HepG2 (cell line): ENCODE results near the gene MEA1. TPM values are rescaled to one million over a fixed set of nuclear protein-coding genes. Genes with fewer than 3 reads are reported as not detected.

ENCODE experiments used
- EED ChIP-seq: sonication (generic); formaldehyde crosslinking; IDR thresholded peaks from 2 replicates; pipeline ENCODE4 v1.5.0; 2020; ENCODE audit warnings: mild to moderate bottlenecking, missing genetic modification reagents
- HCFC1 ChIP-seq: fragments of 150-350 bp; IDR thresholded peaks from 2 replicates; pipeline ENCODE4 v1.6.1; 2014; ENCODE audit warnings: low read depth, low read length
- HNRNPL ChIP-seq: fragments of 200-400 bp; formaldehyde crosslinking; IDR thresholded peaks from 2 replicates; pipeline ENCODE4 v1.6.1; 2017; ENCODE audit warnings: mild to moderate bottlenecking, low read depth, low read length
- KMT2B ChIP-seq: IDR thresholded peaks from 2 replicates; pipeline ENCODE4 v1.6.1; 2016; ENCODE audit warnings: missing genetic modification reagents, missing compliant biosample characterization
- MXD4 ChIP-seq: IDR thresholded peaks from 2 replicates; pipeline ENCODE4 v1.6.1; 2016; ENCODE audit warnings: mild to moderate bottlenecking, missing biosample characterization, missing genetic modification reagents
- RFX5 ChIP-seq: IDR thresholded peaks from 2 replicates; pipeline ENCODE4 v1.6.1; 2011; ENCODE audit warnings: low read depth, low read length, improper control_type of control experiment
- SIN3B ChIP-seq: fragments of 150-350 bp; IDR thresholded peaks from 2 replicates; pipeline ENCODE4 v1.6.1; 2014; ENCODE audit warnings: low read length
- SKI ChIP-seq: fragments of 450-650 bp; IDR thresholded peaks from one replicate; pipeline ENCODE4 v1.6.1; 2018; ENCODE audit warnings: mild to moderate bottlenecking; ENCODE audit not compliant: partially characterized antibody
- SP5 ChIP-seq: IDR thresholded peaks from 2 replicates; pipeline ENCODE4 v1.6.1; 2016; ENCODE audit warnings: low read depth, borderline replicate concordance
- U2AF2 ChIP-seq: fragments of 200-400 bp; formaldehyde crosslinking; IDR thresholded peaks from 2 replicates; pipeline ENCODE4 v1.6.1; 2017; ENCODE audit warnings: low read depth, mild to moderate bottlenecking, low read length
- ZBTB42 ChIP-seq: sonication (generic); formaldehyde crosslinking; IDR thresholded peaks from 2 replicates; pipeline ENCODE4 v1.5.0; 2020; ENCODE audit warnings: mild to moderate bottlenecking, missing genetic modification reagents
- ZFP36L2 ChIP-seq: sonication (generic); formaldehyde crosslinking; IDR thresholded peaks from 2 replicates; pipeline ENCODE4 v1.4.0; 2020; ENCODE audit warnings: missing genetic modification reagents
- ZNF224 ChIP-seq: sonication (generic); formaldehyde crosslinking; IDR thresholded peaks from 2 replicates; pipeline ENCODE4 v1.5.0; 2020; ENCODE audit warnings: mild to moderate bottlenecking, missing genetic modification reagents
- ZNF556 ChIP-seq: sonication (generic); formaldehyde crosslinking; IDR thresholded peaks from 2 replicates; pipeline ENCODE4 v1.4.0; 2020; ENCODE audit warnings: mild to moderate bottlenecking, missing genetic modification reagents, borderline replicate concordance
- ZNF761 ChIP-seq: sonication (generic); formaldehyde crosslinking; conservative IDR thresholded peaks from 2 replicates; pipeline ENCODE4 v1.4.0; 2020; ENCODE audit warnings: mild to moderate bottlenecking, missing genetic modification reagents
- polyA plus RNA-seq, 8 experiments: library from polyadenylated mRNA; depleted of rRNA in 3 of 8; stranded (reverse) in 7 of 8; unstranded in 1 of 8; fragments of >200 nt; fragmentation: Illumina TruSeq in 4 of 8; extraction: Trizol in 4 of 8; gene quantifications; 2 replicates each; pipeline versions ENCODE4 v1.2.1 to v1.2.3, GENCODE V29; 2011 to 2016; ENCODE audit warnings: low read depth in 4 of 8, missing spikeins in 1 of 8, mixed read lengths in 1 of 8; ENCODE audit not compliant: insufficient read depth in 1 of 8
- total RNA-seq, 5 experiments: library from RNA; depleted of rRNA; stranded (reverse); fragments of >200 nt; fragmentation: Illumina TruSeq; extraction: Trizol; gene quantifications; 2 replicates each; pipeline ENCODE4 v1.2.3, GENCODE V29; 2016; ENCODE audit warnings: low read depth in 1 of 5
- TF ChIP-seq, protein P1 (sequence below): IDR thresholded peaks from 2 replicates; pipeline ENCODE4 v1.6.1; 2016; ENCODE audit warnings: low read depth, missing genetic modification reagents, missing compliant biosample characterization
- TF ChIP-seq, protein P2 (sequence below): sonication (generic); formaldehyde crosslinking; IDR thresholded peaks from 2 replicates; pipeline ENCODE4 v1.4.0; 2020; ENCODE audit warnings: mild to moderate bottlenecking, missing genetic modification reagents
- TF ChIP-seq, protein P3 (sequence below): fragments of 450-650 bp; IDR thresholded peaks from 2 replicates; pipeline ENCODE4 v1.6.1; 2017
- TF ChIP-seq, protein P4 (sequence below): sonication (generic); formaldehyde crosslinking; IDR thresholded peaks from 2 replicates; pipeline ENCODE4 v1.5.1; 2020; ENCODE audit warnings: mild to moderate bottlenecking, moderate library complexity, missing genetic modification reagents
- TF ChIP-seq, protein P5 (sequence below): sonication (generic); formaldehyde crosslinking; conservative IDR thresholded peaks from 2 replicates; pipeline ENCODE4 v1.4.0; 2020; ENCODE audit warnings: missing genetic modification reagents

Gene MEA1
- total and polyA plus RNA-seq, 2 of the 13 experiments (the other 11 are each of a cell fraction or from before 2014, with no cell fraction given) = 75.6 to 86.2 TPM

DNA sequence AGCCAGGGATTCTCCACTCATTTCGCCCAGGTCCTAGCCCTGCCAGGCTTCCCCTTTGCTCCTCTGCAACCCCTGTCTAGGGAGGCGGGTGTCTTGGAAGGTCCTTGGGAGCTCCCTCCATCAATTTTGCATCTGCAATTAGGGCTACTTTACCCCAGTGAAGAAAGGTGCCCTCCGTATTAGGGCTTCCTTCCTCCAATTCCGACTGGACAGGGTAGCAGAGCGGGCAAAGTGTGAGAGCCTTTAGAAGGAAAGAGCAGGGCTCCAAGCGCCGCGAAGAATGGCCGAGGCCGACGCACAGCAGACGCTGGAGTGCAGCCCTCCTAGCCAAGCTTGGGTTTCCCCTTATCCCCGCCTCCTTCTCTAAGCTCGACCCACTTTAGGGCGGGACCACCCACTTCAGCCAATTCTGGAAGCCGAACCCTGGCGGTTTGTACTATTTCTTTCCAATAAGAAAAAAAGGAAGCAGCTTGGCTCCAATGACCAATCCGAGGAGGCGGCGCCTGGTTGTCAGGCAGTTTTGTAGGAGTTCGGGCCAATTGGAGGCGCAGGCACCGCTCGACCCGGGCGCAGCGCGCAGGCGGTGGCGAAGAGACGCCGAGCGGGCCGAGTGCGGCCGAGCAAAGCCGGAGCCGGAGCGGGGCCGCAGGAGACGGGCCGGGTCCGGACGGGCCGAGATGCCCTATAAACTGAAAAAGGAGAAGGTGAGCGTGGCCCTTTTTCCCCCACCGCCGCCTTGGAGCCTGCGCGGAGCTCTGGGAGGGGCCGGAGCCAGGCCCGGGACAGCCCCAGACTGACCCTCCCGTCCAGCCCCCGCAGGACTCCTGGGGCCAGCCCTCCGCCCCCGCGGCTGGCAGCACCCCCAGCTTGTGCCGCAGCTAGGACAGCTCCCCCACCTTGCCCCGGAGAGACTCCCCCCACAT lies 29.5 kb downstream of the MEA1 start, which contains the start of gene PPP2R5D (continued):
- TF ChIP-seq, protein P1, sequence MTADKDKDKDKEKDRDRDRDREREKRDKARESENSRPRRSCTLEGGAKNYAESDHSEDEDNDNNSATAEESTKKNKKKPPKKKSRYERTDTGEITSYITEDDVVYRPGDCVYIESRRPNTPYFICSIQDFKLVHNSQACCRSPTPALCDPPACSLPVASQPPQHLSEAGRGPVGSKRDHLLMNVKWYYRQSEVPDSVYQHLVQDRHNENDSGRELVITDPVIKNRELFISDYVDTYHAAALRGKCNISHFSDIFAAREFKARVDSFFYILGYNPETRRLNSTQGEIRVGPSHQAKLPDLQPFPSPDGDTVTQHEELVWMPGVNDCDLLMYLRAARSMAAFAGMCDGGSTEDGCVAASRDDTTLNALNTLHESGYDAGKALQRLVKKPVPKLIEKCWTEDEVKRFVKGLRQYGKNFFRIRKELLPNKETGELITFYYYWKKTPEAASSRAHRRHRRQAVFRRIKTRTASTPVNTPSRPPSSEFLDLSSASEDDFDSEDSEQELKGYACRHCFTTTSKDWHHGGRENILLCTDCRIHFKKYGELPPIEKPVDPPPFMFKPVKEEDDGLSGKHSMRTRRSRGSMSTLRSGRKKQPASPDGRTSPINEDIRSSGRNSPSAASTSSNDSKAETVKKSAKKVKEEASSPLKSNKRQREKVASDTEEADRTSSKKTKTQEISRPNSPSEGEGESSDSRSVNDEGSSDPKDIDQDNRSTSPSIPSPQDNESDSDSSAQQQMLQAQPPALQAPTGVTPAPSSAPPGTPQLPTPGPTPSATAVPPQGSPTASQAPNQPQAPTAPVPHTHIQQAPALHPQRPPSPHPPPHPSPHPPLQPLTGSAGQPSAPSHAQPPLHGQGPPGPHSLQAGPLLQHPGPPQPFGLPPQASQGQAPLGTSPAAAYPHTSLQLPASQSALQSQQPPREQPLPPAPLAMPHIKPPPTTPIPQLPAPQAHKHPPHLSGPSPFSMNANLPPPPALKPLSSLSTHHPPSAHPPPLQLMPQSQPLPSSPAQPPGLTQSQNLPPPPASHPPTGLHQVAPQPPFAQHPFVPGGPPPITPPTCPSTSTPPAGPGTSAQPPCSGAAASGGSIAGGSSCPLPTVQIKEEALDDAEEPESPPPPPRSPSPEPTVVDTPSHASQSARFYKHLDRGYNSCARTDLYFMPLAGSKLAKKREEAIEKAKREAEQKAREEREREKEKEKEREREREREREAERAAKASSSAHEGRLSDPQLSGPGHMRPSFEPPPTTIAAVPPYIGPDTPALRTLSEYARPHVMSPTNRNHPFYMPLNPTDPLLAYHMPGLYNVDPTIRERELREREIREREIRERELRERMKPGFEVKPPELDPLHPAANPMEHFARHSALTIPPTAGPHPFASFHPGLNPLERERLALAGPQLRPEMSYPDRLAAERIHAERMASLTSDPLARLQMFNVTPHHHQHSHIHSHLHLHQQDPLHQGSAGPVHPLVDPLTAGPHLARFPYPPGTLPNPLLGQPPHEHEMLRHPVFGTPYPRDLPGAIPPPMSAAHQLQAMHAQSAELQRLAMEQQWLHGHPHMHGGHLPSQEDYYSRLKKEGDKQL = no peak
- TF ChIP-seq KMT2B = peak; percentile 53; the same call in 1 of the 2 replicates
- TF ChIP-seq ZNF761 = 0 out of 2 replicates have a peak, but pooled peaks have one; percentile 11
- no peak for TF ChIP-seq ZFP36L2 (CRISPR knock-in tag)
- TF ChIP-seq HCFC1 = no peak
- no peak for TF ChIP-seq ZBTB42
- TF ChIP-seq, protein P2, sequence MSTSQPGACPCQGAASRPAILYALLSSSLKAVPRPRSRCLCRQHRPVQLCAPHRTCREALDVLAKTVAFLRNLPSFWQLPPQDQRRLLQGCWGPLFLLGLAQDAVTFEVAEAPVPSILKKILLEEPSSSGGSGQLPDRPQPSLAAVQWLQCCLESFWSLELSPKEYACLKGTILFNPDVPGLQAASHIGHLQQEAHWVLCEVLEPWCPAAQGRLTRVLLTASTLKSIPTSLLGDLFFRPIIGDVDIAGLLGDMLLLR (CRISPR knock-in tag) = peak; percentile 73
- TF ChIP-seq EED (CRISPR knock-in tag) = no peak
- TF ChIP-seq SIN3B = no peak
- no peak for TF ChIP-seq U2AF2
- no peak for TF ChIP-seq ZNF556
- peak; percentile 89; the same call in 1 of the 2 replicates for TF ChIP-seq HNRNPL
- peak; percentile 34; the same call in 1 of the 2 replicates for TF ChIP-seq ZNF224 (CRISPR knock-in tag)
- no peak for TF ChIP-seq MXD4
- TF ChIP-seq, protein P3, sequence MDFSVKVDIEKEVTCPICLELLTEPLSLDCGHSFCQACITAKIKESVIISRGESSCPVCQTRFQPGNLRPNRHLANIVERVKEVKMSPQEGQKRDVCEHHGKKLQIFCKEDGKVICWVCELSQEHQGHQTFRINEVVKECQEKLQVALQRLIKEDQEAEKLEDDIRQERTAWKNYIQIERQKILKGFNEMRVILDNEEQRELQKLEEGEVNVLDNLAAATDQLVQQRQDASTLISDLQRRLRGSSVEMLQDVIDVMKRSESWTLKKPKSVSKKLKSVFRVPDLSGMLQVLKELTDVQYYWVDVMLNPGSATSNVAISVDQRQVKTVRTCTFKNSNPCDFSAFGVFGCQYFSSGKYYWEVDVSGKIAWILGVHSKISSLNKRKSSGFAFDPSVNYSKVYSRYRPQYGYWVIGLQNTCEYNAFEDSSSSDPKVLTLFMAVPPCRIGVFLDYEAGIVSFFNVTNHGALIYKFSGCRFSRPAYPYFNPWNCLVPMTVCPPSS = no peak
- TF ChIP-seq SKI = no peak
- TF ChIP-seq, protein P4, sequence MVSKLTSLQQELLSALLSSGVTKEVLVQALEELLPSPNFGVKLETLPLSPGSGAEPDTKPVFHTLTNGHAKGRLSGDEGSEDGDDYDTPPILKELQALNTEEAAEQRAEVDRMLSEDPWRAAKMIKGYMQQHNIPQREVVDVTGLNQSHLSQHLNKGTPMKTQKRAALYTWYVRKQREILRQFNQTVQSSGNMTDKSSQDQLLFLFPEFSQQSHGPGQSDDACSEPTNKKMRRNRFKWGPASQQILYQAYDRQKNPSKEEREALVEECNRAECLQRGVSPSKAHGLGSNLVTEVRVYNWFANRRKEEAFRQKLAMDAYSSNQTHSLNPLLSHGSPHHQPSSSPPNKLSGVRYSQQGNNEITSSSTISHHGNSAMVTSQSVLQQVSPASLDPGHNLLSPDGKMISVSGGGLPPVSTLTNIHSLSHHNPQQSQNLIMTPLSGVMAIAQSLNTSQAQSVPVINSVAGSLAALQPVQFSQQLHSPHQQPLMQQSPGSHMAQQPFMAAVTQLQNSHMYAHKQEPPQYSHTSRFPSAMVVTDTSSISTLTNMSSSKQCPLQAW (CRISPR knock-in tag) = peak; percentile 79
- TF ChIP-seq SP5 (CRISPR knock-in tag) = no peak
- TF ChIP-seq, protein P5, sequence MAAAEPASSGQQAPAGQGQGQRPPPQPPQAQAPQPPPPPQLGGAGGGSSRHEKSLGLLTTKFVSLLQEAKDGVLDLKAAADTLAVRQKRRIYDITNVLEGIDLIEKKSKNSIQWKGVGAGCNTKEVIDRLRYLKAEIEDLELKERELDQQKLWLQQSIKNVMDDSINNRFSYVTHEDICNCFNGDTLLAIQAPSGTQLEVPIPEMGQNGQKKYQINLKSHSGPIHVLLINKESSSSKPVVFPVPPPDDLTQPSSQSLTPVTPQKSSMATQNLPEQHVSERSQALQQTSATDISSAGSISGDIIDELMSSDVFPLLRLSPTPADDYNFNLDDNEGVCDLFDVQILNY (CRISPR knock-in tag) = no peak
- peak; percentile 100 for TF ChIP-seq RFX5
